SJCRH30 (cell line): ENCODE data around the gene TPM1. TPM values are rescaled to one million over a fixed set of nuclear protein-coding genes. Genes with fewer than 3 reads are reported as not detected.

Experiments
- DNase-seq, 2 experiments: peaks; one replicate each; pipeline ENCODE4 v3.0.0-alpha.2; 2015 to 2020
- H3K27ac ChIP-seq: fragments of 250-450 bp; sonication (Bioruptor Pico); 2 replicates; pipeline ENCODE4 v1.5.1; 2020; ENCODE audit warnings: mild to moderate bottlenecking, moderate library complexity
- H3K27me3 ChIP-seq: fragments of 250-450 bp; sonication (Bioruptor Pico); 2 replicates; pipeline ENCODE4 v1.5.1; 2020; ENCODE audit warnings: mild to moderate bottlenecking, moderate library complexity
- H3K36me3 ChIP-seq: fragments of 250-450 bp; sonication (Bioruptor Pico); 2 replicates; pipeline ENCODE4 v1.5.1; 2020; ENCODE audit warnings: mild to moderate bottlenecking, moderate library complexity
- H3K4me1 ChIP-seq: fragments of 250-450 bp; sonication (Bioruptor Pico); 2 replicates; pipeline ENCODE4 v1.5.1; 2020; ENCODE audit warnings: mild to moderate bottlenecking, moderate library complexity
- H3K4me3 ChIP-seq: fragments of 250-450 bp; sonication (Bioruptor Pico); 2 replicates; pipeline ENCODE4 v1.5.1; 2020; ENCODE audit warnings: mild to moderate bottlenecking, moderate library complexity
- H3K9me3 ChIP-seq: fragments of 250-450 bp; sonication (Bioruptor Pico); replicated peaks from 2 replicates; pipeline ENCODE4 v1.5.1; 2020; ENCODE audit warnings: mild to moderate bottlenecking, moderate library complexity
- total RNA-seq: library from RNA; depleted of rRNA; stranded (reverse); fragments of >200 nt; shearing (Covaris generic); gene quantifications from 2 replicates; pipeline ENCODE4 v1.2.3, GENCODE V29; 2014

TPM1 gene
- total RNA-seq, 1 experiment from 2014 or later: 58.2 TPM

DNA sequence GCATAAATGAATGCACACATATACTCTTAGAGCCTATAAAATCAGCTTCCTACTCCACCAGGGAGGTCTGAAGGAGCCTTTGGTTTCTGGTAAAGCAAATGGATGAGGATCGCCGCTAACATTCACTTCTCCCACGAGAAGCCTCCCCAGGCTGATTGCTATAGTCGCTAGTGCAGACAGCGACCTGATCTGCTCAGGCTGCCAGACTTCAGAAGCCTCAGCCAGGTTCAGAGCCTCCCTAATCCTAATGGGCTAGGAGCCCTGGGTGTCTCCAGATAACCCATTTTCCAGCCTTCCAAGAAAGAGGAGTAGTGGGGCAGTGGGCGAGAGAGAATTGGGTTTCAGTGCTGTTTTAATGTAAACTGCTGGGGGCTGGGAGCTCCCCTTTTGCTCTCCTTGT lies 35.4 kb downstream of the TPM1 start:
- DNase-seq: no peak
- H3K27me3 ChIP-seq: no peaks in the 10 kb centered on the region
- no peaks in the 10 kb centered on the region for H3K9me3 ChIP-seq
- H3K27ac ChIP-seq: no peak overlapping the region
- no peaks in the 10 kb centered on the region for H3K4me1 ChIP-seq
- no peak overlapping the region for H3K4me3 ChIP-seq
- no peaks in the 10 kb centered on the region for H3K36me3 ChIP-seq

DNA sequence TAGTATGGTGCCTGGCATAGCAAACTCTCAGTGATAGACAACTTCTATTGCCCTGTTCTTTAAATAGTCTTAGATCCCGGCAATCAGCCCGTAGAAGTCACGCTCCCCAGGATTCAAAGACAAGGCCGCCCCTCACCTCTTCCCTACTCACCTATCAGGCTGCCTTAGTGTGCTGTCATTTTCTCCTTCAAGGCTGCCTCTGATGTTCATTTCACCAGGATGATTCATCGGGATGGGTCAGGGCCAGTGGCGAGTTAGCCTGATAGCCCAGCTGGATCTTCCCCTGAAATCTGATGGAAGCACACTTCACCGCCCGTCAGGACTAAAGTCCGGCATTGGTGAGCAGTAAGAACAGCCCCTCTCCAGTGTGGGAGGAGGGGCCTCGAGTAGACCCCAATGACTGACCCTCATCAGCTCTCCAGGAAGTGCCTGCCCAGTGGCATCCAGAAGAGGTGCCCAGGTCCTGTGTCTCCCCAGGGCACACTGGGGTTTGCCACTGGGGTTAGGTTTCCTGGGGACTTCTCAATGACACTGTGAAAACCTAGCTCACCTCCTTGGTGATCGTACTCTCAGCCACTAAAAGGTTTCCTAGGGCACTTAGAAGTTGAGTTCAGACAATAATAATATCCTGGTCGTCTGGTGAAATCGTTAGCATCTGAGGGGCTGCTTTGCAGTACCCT lies 37.5 kb downstream of the TPM1 start:
- Histone ChIP-seq H3K27ac (no peak overlapping the region), H3K36me3 (no peaks in the 10 kb centered on the region)
- DNase-seq: no peak

DNA sequence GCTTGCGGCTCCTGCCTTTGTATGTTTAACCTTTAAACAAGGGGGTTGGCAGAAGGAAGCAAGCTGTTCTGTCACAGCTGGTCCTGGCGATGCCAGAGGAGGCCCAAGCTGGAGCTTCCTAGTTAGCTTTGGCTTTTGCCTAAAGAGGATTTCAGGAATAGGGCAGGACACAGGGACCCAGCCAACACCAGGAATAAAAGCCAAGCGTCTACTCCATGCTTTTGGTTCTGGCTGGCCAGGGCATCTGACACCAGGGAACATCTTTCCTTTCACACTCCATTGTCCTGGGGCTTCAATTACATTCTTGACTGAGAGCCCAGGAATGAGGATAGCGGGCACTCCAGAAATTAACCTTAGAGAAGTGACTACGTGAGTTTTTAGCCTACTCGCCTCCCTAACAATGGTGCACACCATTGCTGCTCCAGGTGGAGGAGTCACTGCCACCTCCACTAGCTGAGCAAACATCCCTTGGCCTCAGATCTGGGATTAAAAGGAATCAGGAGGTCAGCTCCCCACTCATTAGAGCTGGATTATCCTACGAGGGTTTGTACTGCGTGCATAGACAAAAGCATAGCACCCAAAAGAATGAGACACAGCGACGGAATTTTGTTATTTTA lies 38.2 kb downstream of the TPM1 start:
- H3K9me3 ChIP-seq: no peaks in the 10 kb centered on the region
- no peak overlapping the region for H3K27ac ChIP-seq
- no peaks in the 10 kb centered on the region for H3K27me3 ChIP-seq
- H3K4me1 ChIP-seq: no peaks in the 10 kb centered on the region
- DNase-seq: no peak
- H3K4me3 ChIP-seq: no peak overlapping the region
- H3K36me3 ChIP-seq: no peaks in the 10 kb centered on the region

More for the DNA sequence above, 37.5 kb downstream of the TPM1 start:
- H3K4me3 ChIP-seq: no peak overlapping the region
- H3K27me3 ChIP-seq: no peaks in the 10 kb centered on the region
- no peaks in the 10 kb centered on the region for H3K4me1 ChIP-seq
- H3K9me3 ChIP-seq: no peaks in the 10 kb centered on the region

DNA sequence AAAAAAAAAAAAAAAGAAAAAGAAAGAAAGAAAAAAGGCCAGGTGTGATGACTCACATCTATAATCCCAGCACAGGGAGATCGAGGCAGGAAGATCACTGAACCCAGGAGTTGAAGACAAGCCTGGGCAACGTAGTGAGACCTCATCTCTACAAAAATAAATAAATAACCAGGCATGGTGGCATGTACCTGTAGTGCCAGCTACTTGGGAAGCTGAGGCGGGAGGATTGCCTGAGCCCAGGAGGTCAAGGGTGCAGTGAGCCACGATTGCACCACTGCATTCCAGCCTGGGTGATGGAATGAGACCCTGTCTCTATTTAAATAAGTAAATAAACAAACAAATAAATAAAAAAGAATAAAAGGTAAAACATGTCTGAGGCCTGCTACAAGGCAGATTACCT lies 39.8 kb downstream of the TPM1 start:
- H3K9me3 ChIP-seq: no peaks in the 10 kb centered on the region
- no peaks in the 10 kb centered on the region for H3K27me3 ChIP-seq
- peaks cover 4% of the 10 kb centered on the region; the same call in 1 of the 2 replicates for H3K4me1 ChIP-seq
- no peaks in the 10 kb centered on the region for H3K36me3 ChIP-seq
- H3K4me3 ChIP-seq: no peak overlapping the region
- H3K27ac ChIP-seq: no peak overlapping the region
- DNase-seq: no peak

DNA sequence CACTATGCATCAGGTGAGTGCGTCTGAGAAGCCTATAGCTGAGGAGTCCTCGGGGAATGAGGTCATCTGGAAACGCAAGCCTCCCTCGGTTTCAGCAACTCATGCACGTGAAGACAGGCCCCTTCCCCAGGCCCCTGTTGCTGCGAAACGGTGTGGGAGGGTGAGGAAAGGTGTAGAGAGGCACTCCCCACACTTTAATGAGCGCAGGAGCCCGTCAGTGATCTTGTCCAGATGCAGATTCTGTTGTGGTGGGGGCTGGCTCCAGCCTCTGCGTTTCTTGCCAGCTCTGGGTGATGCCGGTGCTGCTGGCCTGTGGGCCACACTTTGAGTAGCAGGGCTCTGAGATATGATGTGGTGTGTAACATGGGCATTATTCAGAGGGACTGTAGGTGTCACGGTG lies 40.5 kb downstream of the TPM1 start:
- Histone ChIP-seq H3K4me3 (no peak overlapping the region), H3K27ac (no peak overlapping the region), H3K4me1 (peaks cover 4% of the 10 kb centered on the region; the same call in 1 of the 2 replicates), H3K27me3 (no peaks in the 10 kb centered on the region), H3K9me3 (no peaks in the 10 kb centered on the region), H3K36me3 (no peaks in the 10 kb centered on the region)
- no peak for DNase-seq

DNA sequence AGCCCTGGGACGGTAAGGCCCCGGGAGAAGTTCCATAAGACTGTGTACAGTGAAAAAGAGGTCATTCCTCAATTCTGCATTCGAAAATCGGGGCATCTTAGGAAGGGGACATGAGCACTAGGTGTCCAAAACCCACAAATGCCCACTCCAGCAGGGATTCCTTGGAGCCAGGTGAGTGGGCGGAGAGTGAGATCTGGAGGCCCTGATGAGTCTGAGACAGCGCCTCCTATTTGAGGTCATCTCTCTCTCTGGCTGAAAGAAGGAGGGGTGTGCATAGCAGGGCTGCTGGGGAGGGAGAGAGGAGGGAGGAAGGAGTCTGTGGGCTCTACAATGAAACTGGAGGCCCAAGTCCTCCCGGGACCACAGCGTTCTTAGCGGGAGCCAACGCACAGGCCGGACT lies 41.0 kb downstream of the TPM1 start:
- Histone ChIP-seq H3K27me3 (no peaks in the 10 kb centered on the region), H3K9me3 (no peaks in the 10 kb centered on the region), H3K4me3 (no peak overlapping the region), H3K36me3 (no peaks in the 10 kb centered on the region), H3K4me1 (peaks cover 4% of the 10 kb centered on the region; the same call in 1 of the 2 replicates), H3K27ac (no peak overlapping the region)
- no peak for DNase-seq

DNA sequence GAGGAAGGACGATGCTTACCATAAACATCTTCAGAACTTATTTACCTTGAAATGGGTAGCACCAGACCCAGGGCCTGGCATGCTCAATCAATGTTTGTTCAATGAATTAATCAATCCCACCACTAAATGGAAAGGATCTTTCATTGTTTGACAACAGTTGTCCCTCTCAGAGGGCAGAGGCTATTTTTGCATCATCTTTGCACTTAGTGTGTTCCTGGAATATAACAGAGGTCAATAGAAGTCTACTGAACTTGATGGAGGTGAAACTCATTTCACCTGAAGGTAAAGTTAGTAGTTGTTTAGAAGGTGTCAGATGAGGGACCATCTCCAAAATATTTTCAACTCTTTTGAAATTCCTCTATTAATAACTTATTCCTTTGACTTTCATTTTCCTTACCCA lies 42.3 kb downstream of the TPM1 start:
- no peak overlapping the region for H3K4me3 ChIP-seq
- no peak overlapping the region for H3K27ac ChIP-seq
- H3K36me3 ChIP-seq: no peaks in the 10 kb centered on the region
- no peaks in the 10 kb centered on the region for H3K9me3 ChIP-seq
- H3K4me1 ChIP-seq: peaks cover 8% of the 10 kb centered on the region; the same call in 1 of the 2 replicates
- H3K27me3 ChIP-seq: no peaks in the 10 kb centered on the region
- DNase-seq: no peak

DNA sequence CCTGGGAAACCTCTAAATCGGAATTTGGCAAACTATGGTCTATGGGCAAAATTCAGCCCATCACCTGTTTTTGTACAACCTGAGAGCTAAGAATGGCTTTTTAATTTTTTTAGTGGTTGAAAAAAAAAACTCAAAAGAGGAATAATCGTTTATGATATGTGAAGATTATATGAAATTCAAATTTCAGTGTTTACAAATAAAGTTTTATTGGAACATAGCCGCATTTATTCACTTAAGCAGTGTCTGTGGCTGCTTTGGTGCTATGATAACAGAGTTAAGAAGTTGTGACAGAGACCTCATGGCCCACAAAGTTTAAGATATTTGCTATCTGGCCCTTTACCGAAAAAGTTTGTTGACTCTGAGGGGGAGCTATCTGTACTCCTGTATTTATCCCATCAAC lies 42.7 kb downstream of the TPM1 start:
- no peaks in the 10 kb centered on the region for H3K36me3 ChIP-seq
- H3K4me1 ChIP-seq: peaks cover 8% of the 10 kb centered on the region; the same call in 1 of the 2 replicates
- no peak overlapping the region for H3K27ac ChIP-seq
- no peaks in the 10 kb centered on the region for H3K9me3 ChIP-seq
- H3K4me3 ChIP-seq: no peak overlapping the region
- H3K27me3 ChIP-seq: no peaks in the 10 kb centered on the region
- no peak for DNase-seq

DNA sequence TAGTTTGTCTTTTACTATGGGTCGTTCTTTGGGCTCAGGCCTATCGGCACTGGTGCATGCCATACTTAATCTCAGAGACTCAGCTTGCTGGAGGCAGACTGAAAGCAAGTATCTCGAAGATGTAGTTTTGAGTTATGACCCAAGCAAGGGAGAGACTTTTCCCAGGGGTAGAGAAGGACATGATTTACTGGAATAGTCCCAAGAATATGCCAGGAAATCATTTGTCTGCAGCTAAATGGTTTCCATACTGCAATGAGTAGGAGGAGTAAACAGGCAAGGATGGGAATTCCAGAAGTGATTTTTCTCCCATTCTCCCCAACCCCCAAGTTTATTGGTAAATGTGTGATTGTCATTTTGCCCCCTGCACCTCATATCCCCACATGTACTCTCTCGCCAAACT lies 43.7 kb downstream of the TPM1 start:
- no peaks in the 10 kb centered on the region for H3K27me3 ChIP-seq
- H3K9me3 ChIP-seq: no peaks in the 10 kb centered on the region
- DNase-seq: no peak
- peaks cover 8% of the 10 kb centered on the region; the same call in 1 of the 2 replicates for H3K4me1 ChIP-seq
- H3K36me3 ChIP-seq: no peaks in the 10 kb centered on the region
- H3K27ac ChIP-seq: no peak overlapping the region
- H3K4me3 ChIP-seq: no peak overlapping the region

DNA sequence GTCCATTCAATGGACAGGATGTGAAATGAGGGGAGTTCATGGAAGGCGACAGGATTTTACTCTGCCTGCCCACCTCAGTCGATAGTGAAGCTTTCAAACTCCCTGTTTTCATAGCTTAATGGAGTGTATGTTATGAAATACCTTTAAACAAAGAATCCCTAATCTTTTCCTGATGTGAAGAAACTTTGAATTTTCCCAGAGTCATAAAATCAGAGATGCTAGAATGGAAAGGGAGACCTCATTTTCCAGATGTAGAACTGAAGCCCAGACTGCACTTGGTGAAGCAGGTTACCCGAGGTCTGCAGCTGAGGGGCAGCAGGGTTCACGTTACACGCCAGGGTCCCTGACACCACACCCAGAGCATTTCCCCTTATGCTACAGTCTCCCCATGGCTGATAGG lies 44.4 kb downstream of the TPM1 start:
- no peak for DNase-seq
- no peaks in the 10 kb centered on the region for H3K36me3 ChIP-seq
- H3K4me3 ChIP-seq: no peak overlapping the region
- H3K27me3 ChIP-seq: no peaks in the 10 kb centered on the region
- no peaks in the 10 kb centered on the region for H3K9me3 ChIP-seq
- H3K4me1 ChIP-seq: peaks cover 8% of the 10 kb centered on the region; the same call in 1 of the 2 replicates
- no peak overlapping the region for H3K27ac ChIP-seq

DNA sequence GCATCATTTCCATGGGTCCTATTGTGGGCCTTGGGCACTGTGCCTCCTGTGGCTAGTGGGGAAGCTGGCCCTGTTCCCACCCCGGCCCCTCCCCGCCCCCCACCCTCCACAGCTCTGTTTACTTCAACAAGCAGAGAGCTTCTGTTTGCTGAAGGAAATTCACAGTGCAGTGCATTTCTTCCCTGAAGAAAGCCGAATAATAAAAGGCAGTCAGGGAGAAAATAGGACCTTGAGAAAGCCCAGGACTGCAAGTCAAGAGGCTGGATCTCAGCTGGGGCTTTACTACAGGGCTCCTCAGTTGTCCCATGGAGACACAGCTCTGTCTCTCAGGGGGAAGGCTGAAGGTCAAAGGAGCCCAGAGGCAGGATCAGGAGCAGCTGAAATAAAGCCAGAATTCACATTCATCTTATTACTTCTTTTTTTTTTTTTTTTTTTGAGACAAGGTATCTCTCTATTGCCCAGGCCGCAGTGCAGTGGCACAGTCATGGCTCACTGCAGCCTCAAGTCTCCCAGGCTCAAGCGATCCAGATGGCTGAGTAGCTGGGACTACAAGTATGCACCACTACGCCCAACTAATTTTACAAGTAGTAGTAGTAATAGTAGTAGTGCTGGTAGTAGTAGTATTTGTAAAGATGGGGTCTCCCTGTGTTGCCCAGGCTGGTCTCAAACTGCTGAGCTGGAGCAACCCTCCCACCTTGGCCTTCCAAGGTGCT lies 46.1 kb downstream of the TPM1 start:
- no peak overlapping the region for H3K4me3 ChIP-seq
- no peaks in the 10 kb centered on the region for H3K27me3 ChIP-seq
- H3K27ac ChIP-seq: no peak overlapping the region
- DNase-seq: no peak
- H3K4me1 ChIP-seq: peaks cover 8% of the 10 kb centered on the region; the same call in 1 of the 2 replicates
- H3K9me3 ChIP-seq: no peaks in the 10 kb centered on the region
- no peaks in the 10 kb centered on the region for H3K36me3 ChIP-seq

DNA sequence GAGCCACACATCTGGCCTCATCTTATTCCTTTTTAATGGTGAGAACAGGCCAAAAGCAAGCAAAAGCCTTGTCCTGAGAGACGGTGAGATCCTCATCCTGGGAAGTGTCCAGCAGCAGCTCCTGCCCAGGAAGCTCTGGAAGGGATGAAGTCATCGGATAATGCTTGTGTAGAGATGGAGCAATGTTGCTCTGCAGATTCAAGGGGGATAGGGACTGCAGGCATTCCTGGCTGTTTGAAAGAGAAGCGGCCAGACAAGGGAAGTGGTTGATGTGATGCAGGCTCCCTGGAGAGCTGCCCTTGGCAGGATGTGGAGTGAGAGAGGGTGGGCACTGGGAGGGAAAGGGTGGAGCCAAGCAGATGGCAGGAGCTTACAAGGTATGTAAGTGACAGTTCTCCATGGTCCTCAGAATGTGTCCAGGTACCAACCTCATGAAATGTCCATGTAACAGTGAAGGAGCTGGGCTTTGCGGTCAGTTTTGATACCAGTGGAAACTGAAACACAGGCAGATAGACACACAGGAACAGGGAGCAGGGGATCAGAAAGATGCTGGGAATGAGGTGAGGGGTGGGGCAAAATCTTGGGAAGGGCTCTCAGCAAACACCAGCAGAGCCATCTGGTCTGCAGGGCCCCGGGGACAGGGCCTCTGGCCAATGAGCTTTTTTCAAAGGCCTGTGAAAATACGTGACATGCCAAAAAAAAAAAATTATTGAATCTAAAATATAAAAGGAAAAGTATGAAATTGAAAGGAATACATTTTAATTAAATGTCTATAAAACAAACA lies 46.9 kb downstream of the TPM1 start:
- no peaks in the 10 kb centered on the region for H3K27me3 ChIP-seq
- H3K4me1 ChIP-seq: peaks cover 8% of the 10 kb centered on the region; the same call in 1 of the 2 replicates
- H3K4me3 ChIP-seq: no peak overlapping the region
- H3K36me3 ChIP-seq: no peaks in the 10 kb centered on the region
- DNase-seq: peak; percentile 60 to 62
- H3K27ac ChIP-seq: no peak overlapping the region
- no peaks in the 10 kb centered on the region for H3K9me3 ChIP-seq

DNA sequence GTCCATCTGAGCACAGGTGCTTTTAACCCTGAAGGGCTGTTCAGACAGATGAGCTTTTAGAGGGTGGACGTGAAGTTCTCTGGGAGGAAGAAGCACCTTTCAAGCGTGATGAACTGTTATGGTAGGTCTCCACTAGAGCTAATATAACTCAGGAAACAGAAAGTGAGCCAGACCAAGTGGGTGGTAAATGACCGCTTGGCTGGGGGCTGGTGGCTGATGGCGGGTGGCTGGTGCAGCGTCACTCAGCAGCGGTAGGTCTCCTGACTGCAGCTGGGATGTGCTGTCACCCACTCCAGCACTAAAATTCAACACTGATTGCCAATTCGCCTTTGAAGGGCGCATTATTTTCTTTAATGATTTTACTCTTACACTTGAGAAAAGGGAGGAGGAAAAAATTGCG lies 47.9 kb downstream of the TPM1 start:
- H3K4me3 ChIP-seq: no peak overlapping the region
- no peaks in the 10 kb centered on the region for H3K36me3 ChIP-seq
- H3K4me1 ChIP-seq: peaks cover 13% of the 10 kb centered on the region; the same call in 1 of the 2 replicates
- H3K27me3 ChIP-seq: no peaks in the 10 kb centered on the region
- no peak overlapping the region for H3K27ac ChIP-seq
- DNase-seq: no peak
- no peaks in the 10 kb centered on the region for H3K9me3 ChIP-seq

DNA sequence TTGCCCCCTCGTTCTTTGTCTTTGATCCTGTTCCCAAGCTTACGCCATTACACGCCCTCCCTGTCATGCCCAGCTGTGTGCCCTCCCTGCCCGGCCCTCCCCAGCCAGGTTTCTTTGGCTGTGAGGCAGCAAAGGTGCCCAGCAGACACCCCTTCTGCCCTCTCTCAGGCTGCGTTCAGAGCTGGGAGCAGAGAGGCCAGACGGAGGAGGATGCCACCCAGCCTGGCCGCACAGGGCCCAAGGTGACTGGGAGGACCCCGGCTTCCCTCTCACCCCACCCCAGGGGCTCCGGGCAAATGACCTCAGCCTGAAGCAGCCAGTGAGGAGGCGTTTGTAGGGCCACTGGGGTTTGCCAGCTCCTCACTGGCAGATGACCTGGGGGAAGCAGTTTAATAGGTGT lies 48.3 kb downstream of the TPM1 start:
- Histone ChIP-seq H3K27me3 (no peaks in the 10 kb centered on the region), H3K9me3 (no peaks in the 10 kb centered on the region), H3K4me1 (peaks cover 13% of the 10 kb centered on the region; the same call in 1 of the 2 replicates), H3K4me3 (no peak overlapping the region), H3K36me3 (no peaks in the 10 kb centered on the region), H3K27ac (no peak overlapping the region)
- no peak for DNase-seq
